NCI-H2029 treated with DMSO at 0.1 percent for 48 hours (cell line): ENCODE data around the gene SLC35A4.
"Not testable (repeated sequence)": the region's sequence is repeated elsewhere in the genome, so short reads cannot be mapped to it uniquely, and the experiment has no call there.

Source experiments
- DNase-seq: peaks from one replicate; lab custom pipeline; 2025; lab: John Stamatoyannopoulos, UW

Gene SLC35A4

GRCh38 chr5:140590861-140591260 is 26.2 kb downstream of the SLC35A4 start:
- DNase-seq = no peak

- DNase-seq = no peak
Observed at GRCh38 chr5:140591747-140592372, 27.2 kb downstream of the SLC35A4 start.

GRCh38 chr5:140593070-140593469 is 28.4 kb downstream of the SLC35A4 start:
- DNase-seq = not testable (repeated sequence)

GRCh38 chr5:140594169-140594568 is 29.5 kb downstream of the SLC35A4 start:
- DNase-seq = no peak

- DNase-seq = peak; percentile 19
Observed at GRCh38 chr5:140595538-140596300, 31.1 kb downstream of the SLC35A4 start.

GRCh38 chr5:140596321-140596741 is 31.7 kb downstream of the SLC35A4 start:
- no peak for DNase-seq

GRCh38 chr5:140598836-140599235 is 34.2 kb downstream of the SLC35A4 start:
- no peak for DNase-seq

GRCh38 chr5:140600096-140600495 is 35.5 kb downstream of the SLC35A4 start:
- DNase-seq = no peak

GRCh38 chr5:140602147-140602546 is 37.5 kb downstream of the SLC35A4 start:
- no peak for DNase-seq

GRCh38 chr5:140603446-140603698 is 38.7 kb downstream of the SLC35A4 start:
- DNase-seq = not testable (repeated sequence)

GRCh38 chr5:140603734-140604133 is 39.1 kb downstream of the SLC35A4 start:
- no peak for DNase-seq

- no peak for DNase-seq
Observed at GRCh38 chr5:140605879-140606278, 41.3 kb downstream of the SLC35A4 start.

- no peak for DNase-seq
Observed at GRCh38 chr5:140607031-140607430, 42.4 kb downstream of the SLC35A4 start.

- DNase-seq = no peak
Observed at GRCh38 chr5:140608722-140609121, 44.1 kb downstream of the SLC35A4 start.

- DNase-seq = no peak
Observed at GRCh38 chr5:140609126-140609525, 44.5 kb downstream of the SLC35A4 start.

GRCh38 chr5:140611020-140611521 is 46.4 kb downstream of the SLC35A4 start:
- no peak for DNase-seq
